ENCODE data around the gene APOL5. TPM values are rescaled to one million over a fixed set of nuclear protein-coding genes. Genes with fewer than 3 reads are reported as not detected.

The APOL5 gene
- total RNA-seq, 1 experiment from 2014 or later, result not detected

- no TSS peak for BruUV-seq (replicated peaks)
These were observed 34.6 kb downstream of the APOL5 start for GRCh38 chr22:35752006-35752862.

GRCh38 chr22:35752863-35753189, 35.2 kb downstream of the APOL5 start:
- no peaks in the 10 kb centered on the region; the same call in 1 of the 2 replicates for H4K20me1 ChIP-seq (ENCODE audit: insufficient read depth)
- ChIA-PET POLR2A (ENCODE audit: unreplicated experiment) (no interaction called here), CTCF (no interaction called here)
- H3K9me3 ChIP-seq (ENCODE audit: insufficient read depth, low read depth), result no peaks in the 10 kb centered on the region
- intact Hi-C loops (cut with micrococcal nuclease; ENCODE audit: unreplicated experiment), result no loop called here
- no peak for TF ChIP-seq EZH2 (IDR thresholded peaks at IDR 0.05; ENCODE audit: low read depth)
- no peak for TF ChIP-seq CTCF (conservative IDR thresholded peaks at IDR 0.05)
- peaks cover 26% of the 10 kb centered on the region; the same call in 1 of the 2 replicates for H3K36me3 ChIP-seq (ENCODE audit: low read depth)
- H3K79me2 ChIP-seq (ENCODE audit: low read depth), result no peaks in the 10 kb centered on the region
- no TSS peak for BruUV-seq (replicated peaks)
- no peak for DNase-seq
- H3K4me3 ChIP-seq, result no peak overlapping the region
- H3K9me2 ChIP-seq (ENCODE audit: insufficient read depth), result no peaks in the 10 kb centered on the region; the same call in 1 of the 2 replicates
- 0 out of 2 replicates have a peak, but pooled peaks cover 3% of the 10 kb centered on the region for H3K4me1 ChIP-seq (replicated peaks; ENCODE audit: insufficient read depth)
- no peaks in the 10 kb centered on the region for H3K27me3 ChIP-seq (ENCODE audit: insufficient read depth, low read depth)
- H2AFZ ChIP-seq, result no peak overlapping the region
- no peak overlapping the region for H3K4me2 ChIP-seq
- H3K27ac ChIP-seq, result no peak overlapping the region
- H3F3A ChIP-seq (ENCODE audit: insufficient read depth, low read depth), result 0 out of 2 replicates have a peak, but pooled peaks cover 10% of the 10 kb centered on the region

More at GRCh38 chr22:35752006-35752862, 34.6 kb downstream of the APOL5 start:
- intact Hi-C loops (cut with micrococcal nuclease; ENCODE audit: unreplicated experiment), result no loop called here
- no peak overlapping the region for H3K4me2 ChIP-seq
- no peak overlapping the region for H3K4me3 ChIP-seq
- H3F3A ChIP-seq (ENCODE audit: insufficient read depth, low read depth), result 0 out of 2 replicates have a peak, but pooled peaks cover 10% of the 10 kb centered on the region
- TF ChIP-seq EZH2 (IDR thresholded peaks at IDR 0.05; ENCODE audit: low read depth), result no peak
- TF ChIP-seq CTCF (conservative IDR thresholded peaks at IDR 0.05), result no peak
- 0 out of 2 replicates have a peak, but pooled peaks cover 3% of the 10 kb centered on the region for H3K4me1 ChIP-seq (replicated peaks; ENCODE audit: insufficient read depth)
- ChIA-PET CTCF (no interaction called here), POLR2A (ENCODE audit: unreplicated experiment) (no interaction called here)
- no peaks in the 10 kb centered on the region; the same call in 1 of the 2 replicates for H4K20me1 ChIP-seq (ENCODE audit: insufficient read depth)
- H3K27me3 ChIP-seq (ENCODE audit: insufficient read depth, low read depth), result no peaks in the 10 kb centered on the region
- no peak overlapping the region for H3K27ac ChIP-seq
- no peak overlapping the region for H2AFZ ChIP-seq
- peaks cover 26% of the 10 kb centered on the region; the same call in 1 of the 2 replicates for H3K36me3 ChIP-seq (ENCODE audit: low read depth)
- no peak for DNase-seq
- no peaks in the 10 kb centered on the region for H3K9me3 ChIP-seq (ENCODE audit: insufficient read depth, low read depth)
- no peaks in the 10 kb centered on the region; the same call in 1 of the 2 replicates for H3K9me2 ChIP-seq (ENCODE audit: insufficient read depth)
- H3K79me2 ChIP-seq (ENCODE audit: low read depth), result no peaks in the 10 kb centered on the region

GRCh38 chr22:35754761-35755160, 37.1 kb downstream of the APOL5 start:
- no TSS peak for BruUV-seq (replicated peaks)

More at GRCh38 chr22:35754761-35755160, 37.1 kb downstream of the APOL5 start:
- DNase-seq, result no peak
- H3K9me2 ChIP-seq (ENCODE audit: insufficient read depth), result no peaks in the 10 kb centered on the region; the same call in 1 of the 2 replicates
- CTCF ChIA-PET, result no interaction called here
- no peak overlapping the region for H3K4me2 ChIP-seq
- H2AFZ ChIP-seq, result no peak overlapping the region
- H4K20me1 ChIP-seq (ENCODE audit: insufficient read depth), result no peaks in the 10 kb centered on the region; the same call in 1 of the 2 replicates
- no peaks in the 10 kb centered on the region for H3K79me2 ChIP-seq (ENCODE audit: low read depth)
- H3K9me3 ChIP-seq (ENCODE audit: insufficient read depth, low read depth), result no peaks in the 10 kb centered on the region
- H3K36me3 ChIP-seq (ENCODE audit: low read depth), result peaks cover 33% of the 10 kb centered on the region
- H3K27ac ChIP-seq, result 0 out of 2 replicates have a peak overlapping the region, but pooled peaks have one; percentile 11
- 0 out of 2 replicates have a peak, but pooled peaks cover 3% of the 10 kb centered on the region for H3K4me1 ChIP-seq (replicated peaks; ENCODE audit: insufficient read depth)
- TF ChIP-seq EZH2 (IDR thresholded peaks at IDR 0.05; ENCODE audit: low read depth), result no peak
- TF ChIP-seq CTCF (conservative IDR thresholded peaks at IDR 0.05), result no peak
- intact Hi-C loops (cut with micrococcal nuclease; ENCODE audit: unreplicated experiment), result no loop called here
- no peaks in the 10 kb centered on the region for H3K27me3 ChIP-seq (ENCODE audit: insufficient read depth, low read depth)
- H3K4me3 ChIP-seq, result no peak overlapping the region
- peaks cover 5% of the 10 kb centered on the region; the same call in 1 of the 2 replicates for H3F3A ChIP-seq (ENCODE audit: insufficient read depth, low read depth)
- POLR2A ChIA-PET (ENCODE audit: unreplicated experiment), result no interaction called here
